Osteocyte (in vitro differentiated cells): Measurements from ENCODE around the gene TBRG4. TPM values are rescaled to one million over a fixed set of nuclear protein-coding genes. Genes with fewer than 3 reads are reported as not detected.

ENCODE experiments used
- DNase-seq: peaks from one replicate; pipeline ENCODE4 v3.0.0; 2021; ENCODE audit warnings: mixed read lengths; ENCODE audit not compliant: unreplicated experiment; ENCODE audit errors: extremely low spot score
- H3K27ac Mint-ChIP-seq: one replicate; pipeline ENCODE4 v1.8.0; 2021; ENCODE audit warnings: mild to moderate bottlenecking, mixed read lengths; ENCODE audit not compliant: unreplicated experiment
- H3K27me3 Mint-ChIP-seq: one replicate; pipeline ENCODE4 v1.8.0; 2021; ENCODE audit warnings: mixed read lengths; ENCODE audit not compliant: unreplicated experiment
- H3K36me3 Mint-ChIP-seq: one replicate; pipeline ENCODE4 v1.8.0; 2021; ENCODE audit warnings: mixed read lengths; ENCODE audit not compliant: unreplicated experiment
- H3K4me1 Mint-ChIP-seq: one replicate; pipeline ENCODE4 v1.8.0; 2021; ENCODE audit warnings: mixed read lengths; ENCODE audit not compliant: unreplicated experiment
- H3K4me3 Mint-ChIP-seq: one replicate; pipeline ENCODE4 v1.8.0; 2021; ENCODE audit warnings: mild to moderate bottlenecking, moderate library complexity, mixed read lengths; ENCODE audit not compliant: unreplicated experiment
- H3K9me3 Mint-ChIP-seq: one replicate; pipeline ENCODE4 v1.8.0; 2021; ENCODE audit warnings: mixed read lengths; ENCODE audit not compliant: unreplicated experiment
- total RNA-seq: library from RNA; stranded (reverse); gene quantifications from 2 replicates; pipeline ENCODE4 v1.2.1, GENCODE V29; 2021
- TF ChIP-seq, protein P1 (sequence below): fragments of 200-600 bp; sonication (generic); IDR thresholded peaks from 2 replicates; pipeline ENCODE4 v1.5.0; 2021; ENCODE audit warnings: antibody characterized with exemption, mild to moderate bottlenecking, moderate library complexity

The TBRG4 gene
- total RNA-seq, 1 donor from 2014 or later: 54.9 TPM

DNA sequence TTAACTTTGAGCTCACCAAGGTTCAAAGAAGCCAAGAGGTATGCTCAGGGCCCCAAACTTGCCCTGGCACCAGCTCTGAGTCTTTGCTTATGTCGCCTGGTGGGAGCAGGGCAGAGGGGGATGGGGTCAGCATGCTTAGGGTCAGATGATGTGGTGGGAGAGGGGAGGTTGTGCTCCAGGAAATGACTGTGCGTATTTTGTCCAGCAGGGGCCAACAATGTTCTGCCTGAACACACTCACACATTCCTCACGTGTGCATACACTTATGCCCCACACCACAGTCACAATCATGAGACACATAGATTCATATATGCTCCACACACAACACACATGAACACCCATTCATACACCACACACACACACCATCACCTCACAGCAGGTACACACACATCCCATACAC, 41.7 kb upstream of the TBRG4 start:
- peaks cover 3% of the 10 kb centered on the region for H3K4me1 Mint-ChIP-seq
- no peak for DNase-seq
- TF ChIP-seq, protein P1, sequence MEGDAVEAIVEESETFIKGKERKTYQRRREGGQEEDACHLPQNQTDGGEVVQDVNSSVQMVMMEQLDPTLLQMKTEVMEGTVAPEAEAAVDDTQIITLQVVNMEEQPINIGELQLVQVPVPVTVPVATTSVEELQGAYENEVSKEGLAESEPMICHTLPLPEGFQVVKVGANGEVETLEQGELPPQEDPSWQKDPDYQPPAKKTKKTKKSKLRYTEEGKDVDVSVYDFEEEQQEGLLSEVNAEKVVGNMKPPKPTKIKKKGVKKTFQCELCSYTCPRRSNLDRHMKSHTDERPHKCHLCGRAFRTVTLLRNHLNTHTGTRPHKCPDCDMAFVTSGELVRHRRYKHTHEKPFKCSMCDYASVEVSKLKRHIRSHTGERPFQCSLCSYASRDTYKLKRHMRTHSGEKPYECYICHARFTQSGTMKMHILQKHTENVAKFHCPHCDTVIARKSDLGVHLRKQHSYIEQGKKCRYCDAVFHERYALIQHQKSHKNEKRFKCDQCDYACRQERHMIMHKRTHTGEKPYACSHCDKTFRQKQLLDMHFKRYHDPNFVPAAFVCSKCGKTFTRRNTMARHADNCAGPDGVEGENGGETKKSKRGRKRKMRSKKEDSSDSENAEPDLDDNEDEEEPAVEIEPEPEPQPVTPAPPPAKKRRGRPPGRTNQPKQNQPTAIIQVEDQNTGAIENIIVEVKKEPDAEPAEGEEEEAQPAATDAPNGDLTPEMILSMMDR: no peak
- H3K27me3 Mint-ChIP-seq: peaks cover 37% of the 10 kb centered on the region
- no peak overlapping the region for H3K4me3 Mint-ChIP-seq
- H3K9me3 Mint-ChIP-seq: no peaks in the 10 kb centered on the region
- H3K36me3 Mint-ChIP-seq: no peaks in the 10 kb centered on the region
- H3K27ac Mint-ChIP-seq: no peak overlapping the region

DNA sequence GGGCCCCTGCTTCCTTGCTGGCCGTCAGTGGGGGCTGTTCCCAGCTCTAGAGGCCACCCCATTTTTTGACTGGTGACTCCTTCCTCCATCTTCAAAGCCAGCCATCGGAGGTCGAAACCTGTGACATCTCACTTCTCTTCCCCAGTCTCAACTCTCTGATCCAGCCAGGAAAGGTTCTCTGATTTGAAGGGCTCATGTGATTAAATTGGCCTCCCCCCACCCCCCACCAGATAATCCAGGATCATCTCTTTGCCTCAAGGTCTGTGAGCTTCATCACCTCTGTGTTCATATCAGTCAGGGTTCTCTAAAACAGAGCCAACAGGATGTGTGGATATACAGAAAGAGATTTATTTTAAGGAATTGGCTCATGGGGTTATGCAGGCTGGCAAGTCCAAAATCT, 40.5 kb upstream of the TBRG4 start:
- H3K36me3 Mint-ChIP-seq: no peaks in the 10 kb centered on the region
- H3K27ac Mint-ChIP-seq: no peak overlapping the region
- TF ChIP-seq, protein P1: no peak
- H3K27me3 Mint-ChIP-seq: peaks cover 34% of the 10 kb centered on the region
- H3K4me3 Mint-ChIP-seq: no peak overlapping the region
- H3K4me1 Mint-ChIP-seq: peaks cover 3% of the 10 kb centered on the region
- H3K9me3 Mint-ChIP-seq: no peaks in the 10 kb centered on the region
- no peak for DNase-seq

GRCh38 chr7:45151131-45151684, 39.7 kb upstream of the TBRG4 start:
- no peak for DNase-seq
- Mint-ChIP-seq H3K9me3 (no peaks in the 10 kb centered on the region), H3K4me1 (peaks cover 3% of the 10 kb centered on the region), H3K4me3 (no peak overlapping the region), H3K27ac (no peak overlapping the region), H3K36me3 (no peaks in the 10 kb centered on the region), H3K27me3 (peaks cover 30% of the 10 kb centered on the region)
- TF ChIP-seq, protein P1: no peak

DNA sequence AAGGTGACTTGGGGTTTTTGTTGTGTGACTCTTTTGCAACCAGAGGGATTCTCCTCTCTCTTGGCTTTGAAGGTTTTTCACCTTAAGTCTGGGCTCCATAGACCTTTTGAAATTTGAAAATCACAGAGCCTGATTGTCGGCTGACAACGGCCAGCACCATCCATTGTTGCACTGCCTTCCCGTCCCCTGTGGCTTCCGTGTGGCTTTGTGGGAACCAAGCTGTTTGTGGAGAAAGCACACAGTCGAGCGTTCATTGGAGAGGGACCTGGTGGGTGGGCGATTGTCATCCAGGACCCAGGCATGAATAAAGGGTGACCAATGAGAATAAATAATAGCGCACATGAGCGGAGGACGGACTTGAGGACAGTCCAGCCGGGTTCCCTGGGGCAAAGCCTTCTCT, 38.7 kb upstream of the TBRG4 start:
- Mint-ChIP-seq H3K4me3 (no peak overlapping the region), H3K4me1 (peaks cover 3% of the 10 kb centered on the region), H3K27ac (no peak overlapping the region), H3K36me3 (no peaks in the 10 kb centered on the region), H3K9me3 (no peaks in the 10 kb centered on the region), H3K27me3 (peaks cover 30% of the 10 kb centered on the region)
- TF ChIP-seq, protein P1: no peak
- no peak for DNase-seq

DNA sequence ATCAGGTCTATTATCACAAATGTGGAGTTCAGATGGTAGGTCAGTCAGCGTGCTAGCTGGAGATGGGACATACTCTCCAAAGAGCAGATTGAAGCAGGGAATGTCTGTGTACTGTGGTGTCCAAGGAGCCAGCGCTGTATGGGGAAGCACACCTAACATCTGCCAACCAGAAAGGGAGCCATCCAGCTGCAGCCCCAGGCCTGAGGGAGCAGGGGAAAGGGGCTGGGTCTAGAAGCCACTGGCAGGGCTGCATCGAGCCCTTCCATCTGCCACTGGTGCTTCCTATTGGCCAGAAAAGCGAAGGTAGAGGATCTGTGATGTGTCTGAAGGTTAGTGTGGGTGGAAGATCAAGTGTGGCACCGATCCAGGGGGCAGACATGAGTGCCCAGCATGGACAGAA, 38.1 kb upstream of the TBRG4 start:
- DNase-seq: no peak
- peaks cover 35% of the 10 kb centered on the region for H3K27me3 Mint-ChIP-seq
- H3K4me3 Mint-ChIP-seq: no peak overlapping the region
- TF ChIP-seq, protein P1: no peak
- H3K27ac Mint-ChIP-seq: no peak overlapping the region
- H3K4me1 Mint-ChIP-seq: no peaks in the 10 kb centered on the region
- H3K9me3 Mint-ChIP-seq: no peaks in the 10 kb centered on the region
- H3K36me3 Mint-ChIP-seq: no peaks in the 10 kb centered on the region
